HEK293 (cell line): ENCODE data around the gene EDC3.

Experiments used
- CTCF ChIA-PET: fragments of 350-600 bp; formaldehyde crosslinking; extraction: SDS; loops from one replicate; lab custom pipeline; 2021; ENCODE audit warnings: antibody characterized with exemption; lab: Yijun Ruan, JAX
- POLR2A ChIA-PET: fragments of 300-600 bp; formaldehyde crosslinking; extraction: SDS; loops from one replicate; lab custom pipeline; 2020; ENCODE audit warnings: antibody characterized with exemption, inconsistent platforms; lab: Yijun Ruan, JAX
- H3K27ac ChIP-seq: fragments of 200-500 bp; sonication (Bioruptor generic); 2 replicates; pipeline ENCODE4 v1.5.1; 2014; ENCODE audit warnings: low read depth, low read length, control low read depth, inconsistent platforms; ENCODE audit errors: extremely low read depth
- H3K36me3 ChIP-seq, 2 experiments: fragments of 200-500 bp in 1 of 2; sonication (Bioruptor generic) in 1 of 2; 1 replicate in 1 of 2; 2 replicates in 1 of 2; pipeline ENCODE4 v1.5.1; 2014 to 2017; ENCODE audit warnings: inconsistent platforms in 2 of 2, low read length in 2 of 2; ENCODE audit not compliant: control insufficient read depth in 2 of 2, insufficient read depth in 1 of 2
- H3K4me1 ChIP-seq: fragments of 200-500 bp; sonication (Bioruptor generic); 2 replicates; pipeline ENCODE4 v1.5.1; 2014; ENCODE audit warnings: mild to moderate bottlenecking, low read length, inconsistent platforms; ENCODE audit not compliant: control insufficient read depth, insufficient read depth
- H3K4me3 ChIP-seq: 2 replicates; pipeline ENCODE4 v1.5.1; 2011; ENCODE audit warnings: low read depth, mild to moderate bottlenecking, control low read depth, low read length, moderate library complexity
- H3K9me3 ChIP-seq: fragments of 200-500 bp; sonication (Bioruptor generic); 2 replicates; pipeline ENCODE4 v1.5.1; 2014; ENCODE audit warnings: low read depth, low read length, inconsistent platforms; ENCODE audit not compliant: control insufficient read depth, insufficient read depth
- GLIS2 ChIP-seq: fragments of 450-650 bp; formaldehyde crosslinking; IDR thresholded peaks from 2 replicates; pipeline ENCODE4 v1.5.1; 2016; ENCODE audit warnings: missing biosample characterization, missing genetic modification characterization
- MEIS1 ChIP-seq: sonication (generic); formaldehyde crosslinking; IDR thresholded peaks from 2 replicates; pipeline ENCODE4 v1.8.1; 2022; ENCODE audit warnings: missing genetic modification reagents, mild to moderate bottlenecking, borderline replicate concordance
- MZF1 ChIP-seq: fragments of 450-650 bp; formaldehyde crosslinking; IDR thresholded peaks from 2 replicates; pipeline ENCODE4 v1.5.1; 2017; ENCODE audit warnings: missing biosample characterization, missing genetic modification characterization, borderline replicate concordance
- SP7 ChIP-seq: fragments of 450-650 bp; formaldehyde crosslinking; IDR thresholded peaks from 2 replicates; pipeline ENCODE4 v1.5.1; 2016; ENCODE audit warnings: missing biosample characterization, missing genetic modification characterization
- TCF7L2 ChIP-seq: IDR thresholded peaks from 2 replicates; pipeline ENCODE4 v1.6.1; 2011; ENCODE audit warnings: low read depth, mild to moderate bottlenecking, inconsistent platforms, low read length, moderate library complexity, borderline replicate concordance
- ZFP37 ChIP-seq: fragments of 450-650 bp; formaldehyde crosslinking; IDR thresholded peaks from 2 replicates; pipeline ENCODE4 v1.5.1; 2016; ENCODE audit warnings: missing biosample characterization, missing genetic modification characterization
- ZNF10 ChIP-seq: fragments of 450-650 bp; formaldehyde crosslinking; IDR thresholded peaks from 2 replicates; pipeline ENCODE4 v1.5.1; 2017; ENCODE audit warnings: missing biosample characterization, missing genetic modification characterization
- ZNF169 ChIP-seq: fragments of 450-650 bp; formaldehyde crosslinking; IDR thresholded peaks from 2 replicates; pipeline ENCODE4 v1.5.1; 2016; ENCODE audit warnings: missing biosample characterization, missing genetic modification characterization
- ZNF221 ChIP-seq: fragments of 450-650 bp; formaldehyde crosslinking; IDR thresholded peaks from 2 replicates; pipeline ENCODE4 v1.5.1; 2017; ENCODE audit warnings: missing biosample characterization, missing genetic modification characterization, borderline replicate concordance
- ZNF366 ChIP-seq: fragments of 450-650 bp; formaldehyde crosslinking; conservative IDR thresholded peaks from 2 replicates; pipeline ENCODE4 v1.5.1; 2016; ENCODE audit warnings: missing biosample characterization, missing genetic modification characterization
- ZNF549 ChIP-seq: fragments of 450-650 bp; IDR thresholded peaks from 2 replicates; pipeline ENCODE4 v1.5.1; 2018; ENCODE audit warnings: missing biosample characterization, missing genetic modification characterization, mild to moderate bottlenecking, inconsistent platforms, moderate library complexity
- ZNF558 ChIP-seq: fragments of 450-650 bp; formaldehyde crosslinking; IDR thresholded peaks from 2 replicates; pipeline ENCODE4 v1.5.1; 2016; ENCODE audit warnings: missing biosample characterization, missing genetic modification characterization
- ZNF629 ChIP-seq: fragments of 450-650 bp; formaldehyde crosslinking; IDR thresholded peaks from 2 replicates; pipeline ENCODE4 v1.5.1; 2017; ENCODE audit warnings: missing biosample characterization, missing genetic modification characterization
- ZNF843 ChIP-seq: fragments of 450-650 bp; formaldehyde crosslinking; IDR thresholded peaks from 2 replicates; pipeline ENCODE4 v1.5.1; 2016; ENCODE audit warnings: missing biosample characterization, missing genetic modification characterization
- ZXDB ChIP-seq: fragments of 450-650 bp; formaldehyde crosslinking; IDR thresholded peaks from 2 replicates; pipeline ENCODE4 v1.5.1; 2016; ENCODE audit warnings: missing biosample characterization, missing genetic modification characterization
- TF ChIP-seq, protein P1 (sequence below): fragments of 450-650 bp; formaldehyde crosslinking; IDR thresholded peaks from 2 replicates; pipeline ENCODE4 v1.5.1; 2016; ENCODE audit warnings: missing biosample characterization, missing genetic modification characterization
- TF ChIP-seq, protein P2 (sequence below): fragments of 450-650 bp; formaldehyde crosslinking; IDR thresholded peaks from 2 replicates; pipeline ENCODE4 v1.5.1; 2016; ENCODE audit warnings: missing biosample characterization, missing genetic modification characterization, low read depth
- TF ChIP-seq, protein P3 (sequence below): fragments of 450-650 bp; formaldehyde crosslinking; IDR thresholded peaks from 2 replicates; pipeline ENCODE4 v1.5.1; 2016; ENCODE audit warnings: missing biosample characterization, missing genetic modification characterization
- TF ChIP-seq, protein P4 (sequence below): fragments of 450-650 bp; formaldehyde crosslinking; IDR thresholded peaks from 2 replicates; pipeline ENCODE4 v1.5.1; 2016; ENCODE audit warnings: missing biosample characterization, missing genetic modification characterization
- TF ChIP-seq, protein P5 (sequence below): fragments of 450-650 bp; formaldehyde crosslinking; conservative IDR thresholded peaks from 2 replicates; pipeline ENCODE4 v1.5.1; 2016; ENCODE audit warnings: low read depth, missing biosample characterization, missing genetic modification characterization
- TF ChIP-seq, protein P6 (sequence below): sonication (generic); formaldehyde crosslinking; IDR thresholded peaks from 2 replicates; pipeline ENCODE4 v1.8.1; 2022; ENCODE audit warnings: mild to moderate bottlenecking, moderate library complexity, missing genetic modification reagents
- TF ChIP-seq, protein P7 (sequence below): fragments of 450-650 bp; formaldehyde crosslinking; IDR thresholded peaks from 2 replicates; pipeline ENCODE4 v1.5.1; 2017; ENCODE audit warnings: missing biosample characterization, missing genetic modification characterization

Gene EDC3

DNA sequence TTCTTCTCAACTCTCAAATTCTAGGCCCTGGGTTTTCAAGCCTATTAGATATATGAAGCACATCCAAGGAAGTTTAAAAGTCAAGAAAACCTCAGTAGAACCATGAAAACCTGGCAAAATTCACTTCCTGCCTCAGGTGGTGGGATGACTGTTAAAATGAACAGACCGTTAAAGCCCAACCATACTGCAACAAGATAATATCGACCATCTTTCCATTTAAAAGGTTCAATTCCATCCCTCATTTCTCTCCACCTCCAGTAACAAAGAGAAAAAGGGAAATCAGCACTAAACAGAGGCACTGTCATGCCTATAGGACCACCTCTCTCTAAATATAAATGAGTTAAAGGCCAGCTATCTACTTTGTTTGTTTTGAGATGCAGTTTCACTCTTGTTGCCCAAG lies 31.2 kb downstream of the EDC3 start (continued):
- TF ChIP-seq, protein P1, sequence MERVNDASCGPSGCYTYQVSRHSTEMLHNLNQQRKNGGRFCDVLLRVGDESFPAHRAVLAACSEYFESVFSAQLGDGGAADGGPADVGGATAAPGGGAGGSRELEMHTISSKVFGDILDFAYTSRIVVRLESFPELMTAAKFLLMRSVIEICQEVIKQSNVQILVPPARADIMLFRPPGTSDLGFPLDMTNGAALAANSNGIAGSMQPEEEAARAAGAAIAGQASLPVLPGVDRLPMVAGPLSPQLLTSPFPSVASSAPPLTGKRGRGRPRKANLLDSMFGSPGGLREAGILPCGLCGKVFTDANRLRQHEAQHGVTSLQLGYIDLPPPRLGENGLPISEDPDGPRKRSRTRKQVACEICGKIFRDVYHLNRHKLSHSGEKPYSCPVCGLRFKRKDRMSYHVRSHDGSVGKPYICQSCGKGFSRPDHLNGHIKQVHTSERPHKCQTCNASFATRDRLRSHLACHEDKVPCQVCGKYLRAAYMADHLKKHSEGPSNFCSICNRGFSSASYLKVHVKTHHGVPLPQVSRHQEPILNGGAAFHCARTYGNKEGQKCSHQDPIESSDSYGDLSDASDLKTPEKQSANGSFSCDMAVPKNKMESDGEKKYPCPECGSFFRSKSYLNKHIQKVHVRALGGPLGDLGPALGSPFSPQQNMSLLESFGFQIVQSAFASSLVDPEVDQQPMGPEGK (tag by site-specific recombination) = no peak
- TF ChIP-seq ZNF169 (tag by site-specific recombination) (no peak), ZNF843 (tag by site-specific recombination) (no peak), GLIS2 (tag by site-specific recombination) (no peak), TCF7L2 (no peak)
- TF ChIP-seq, protein P2, sequence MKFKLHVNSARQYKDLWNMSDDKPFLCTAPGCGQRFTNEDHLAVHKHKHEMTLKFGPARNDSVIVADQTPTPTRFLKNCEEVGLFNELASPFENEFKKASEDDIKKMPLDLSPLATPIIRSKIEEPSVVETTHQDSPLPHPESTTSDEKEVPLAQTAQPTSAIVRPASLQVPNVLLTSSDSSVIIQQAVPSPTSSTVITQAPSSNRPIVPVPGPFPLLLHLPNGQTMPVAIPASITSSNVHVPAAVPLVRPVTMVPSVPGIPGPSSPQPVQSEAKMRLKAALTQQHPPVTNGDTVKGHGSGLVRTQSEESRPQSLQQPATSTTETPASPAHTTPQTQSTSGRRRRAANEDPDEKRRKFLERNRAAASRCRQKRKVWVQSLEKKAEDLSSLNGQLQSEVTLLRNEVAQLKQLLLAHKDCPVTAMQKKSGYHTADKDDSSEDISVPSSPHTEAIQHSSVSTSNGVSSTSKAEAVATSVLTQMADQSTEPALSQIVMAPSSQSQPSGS (tag by site-specific recombination) = no peak

DNA sequence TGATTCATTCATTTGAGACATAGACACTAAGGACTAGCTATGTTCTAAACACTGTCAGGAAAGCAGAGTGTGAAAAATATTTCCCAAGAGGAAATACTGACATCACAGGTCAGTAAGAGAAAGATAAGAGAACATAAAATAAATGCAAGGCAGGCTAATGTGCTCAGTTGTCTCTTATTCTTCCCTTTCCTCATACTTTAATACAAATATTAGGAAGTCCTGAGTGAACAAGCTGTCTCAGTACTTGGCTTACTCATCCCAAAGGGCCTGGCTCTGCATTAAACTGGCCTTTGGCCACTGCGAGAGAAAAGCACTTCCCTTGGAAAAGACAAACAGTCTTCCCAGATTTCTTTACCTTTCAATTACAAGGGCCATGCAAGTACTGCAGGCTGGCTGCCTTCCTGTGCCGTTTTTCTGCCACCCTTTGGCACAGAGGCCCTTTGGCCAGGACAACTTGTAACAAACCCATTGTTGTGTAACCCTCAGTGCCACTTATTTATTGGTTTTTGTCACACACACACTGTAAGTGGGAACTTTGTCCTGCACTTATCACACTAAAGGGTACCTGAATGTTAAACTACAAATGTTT lies 31.7 kb downstream of the EDC3 start:
- POLR2A ChIA-PET = interaction anchor here (0.6 to 1.0 kb wide), 2 partner anchors 55 to 230 kb away, joined by 3 to 6 read pairs; no protein-coding TSS in a partner anchor
- Histone ChIP-seq H3K4me1 (peaks cover 26% of the 10 kb centered on the region), H3K36me3 (peaks cover 11 to 12% of the 10 kb centered on the region in 2 experiments), H3K9me3 (no peaks in the 10 kb centered on the region), H3K27ac (peak overlapping the region; percentile 48), H3K4me3 (no peak overlapping the region)
- CTCF ChIA-PET = interaction anchor here (1.2 to 3.8 kb wide), 4 partner anchors 29 to 238 kb away, joined by 3 to 24 read pairs (median 6); no protein-coding TSS in a partner anchor
- TF ChIP-seq ZNF549 (tag by site-specific recombination) = no peak
- TF ChIP-seq, protein P3, sequence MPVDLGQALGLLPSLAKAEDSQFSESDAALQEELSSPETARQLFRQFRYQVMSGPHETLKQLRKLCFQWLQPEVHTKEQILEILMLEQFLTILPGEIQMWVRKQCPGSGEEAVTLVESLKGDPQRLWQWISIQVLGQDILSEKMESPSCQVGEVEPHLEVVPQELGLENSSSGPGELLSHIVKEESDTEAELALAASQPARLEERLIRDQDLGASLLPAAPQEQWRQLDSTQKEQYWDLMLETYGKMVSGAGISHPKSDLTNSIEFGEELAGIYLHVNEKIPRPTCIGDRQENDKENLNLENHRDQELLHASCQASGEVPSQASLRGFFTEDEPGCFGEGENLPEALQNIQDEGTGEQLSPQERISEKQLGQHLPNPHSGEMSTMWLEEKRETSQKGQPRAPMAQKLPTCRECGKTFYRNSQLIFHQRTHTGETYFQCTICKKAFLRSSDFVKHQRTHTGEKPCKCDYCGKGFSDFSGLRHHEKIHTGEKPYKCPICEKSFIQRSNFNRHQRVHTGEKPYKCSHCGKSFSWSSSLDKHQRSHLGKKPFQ = no peak
- TF ChIP-seq MEIS1 (CRISPR knock-in tag) = no peak
- TF ChIP-seq, protein P4, sequence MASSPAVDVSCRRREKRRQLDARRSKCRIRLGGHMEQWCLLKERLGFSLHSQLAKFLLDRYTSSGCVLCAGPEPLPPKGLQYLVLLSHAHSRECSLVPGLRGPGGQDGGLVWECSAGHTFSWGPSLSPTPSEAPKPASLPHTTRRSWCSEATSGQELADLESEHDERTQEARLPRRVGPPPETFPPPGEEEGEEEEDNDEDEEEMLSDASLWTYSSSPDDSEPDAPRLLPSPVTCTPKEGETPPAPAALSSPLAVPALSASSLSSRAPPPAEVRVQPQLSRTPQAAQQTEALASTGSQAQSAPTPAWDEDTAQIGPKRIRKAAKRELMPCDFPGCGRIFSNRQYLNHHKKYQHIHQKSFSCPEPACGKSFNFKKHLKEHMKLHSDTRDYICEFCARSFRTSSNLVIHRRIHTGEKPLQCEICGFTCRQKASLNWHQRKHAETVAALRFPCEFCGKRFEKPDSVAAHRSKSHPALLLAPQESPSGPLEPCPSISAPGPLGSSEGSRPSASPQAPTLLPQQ (tag by site-specific recombination) = no peak; the same call in 1 of the 2 replicates
- TF ChIP-seq ZFP37 = no peak
- no peak for TF ChIP-seq ZNF221 (tag by site-specific recombination)
- TF ChIP-seq ZNF10 (tag by site-specific recombination) = no peak
- TF ChIP-seq, protein P5, sequence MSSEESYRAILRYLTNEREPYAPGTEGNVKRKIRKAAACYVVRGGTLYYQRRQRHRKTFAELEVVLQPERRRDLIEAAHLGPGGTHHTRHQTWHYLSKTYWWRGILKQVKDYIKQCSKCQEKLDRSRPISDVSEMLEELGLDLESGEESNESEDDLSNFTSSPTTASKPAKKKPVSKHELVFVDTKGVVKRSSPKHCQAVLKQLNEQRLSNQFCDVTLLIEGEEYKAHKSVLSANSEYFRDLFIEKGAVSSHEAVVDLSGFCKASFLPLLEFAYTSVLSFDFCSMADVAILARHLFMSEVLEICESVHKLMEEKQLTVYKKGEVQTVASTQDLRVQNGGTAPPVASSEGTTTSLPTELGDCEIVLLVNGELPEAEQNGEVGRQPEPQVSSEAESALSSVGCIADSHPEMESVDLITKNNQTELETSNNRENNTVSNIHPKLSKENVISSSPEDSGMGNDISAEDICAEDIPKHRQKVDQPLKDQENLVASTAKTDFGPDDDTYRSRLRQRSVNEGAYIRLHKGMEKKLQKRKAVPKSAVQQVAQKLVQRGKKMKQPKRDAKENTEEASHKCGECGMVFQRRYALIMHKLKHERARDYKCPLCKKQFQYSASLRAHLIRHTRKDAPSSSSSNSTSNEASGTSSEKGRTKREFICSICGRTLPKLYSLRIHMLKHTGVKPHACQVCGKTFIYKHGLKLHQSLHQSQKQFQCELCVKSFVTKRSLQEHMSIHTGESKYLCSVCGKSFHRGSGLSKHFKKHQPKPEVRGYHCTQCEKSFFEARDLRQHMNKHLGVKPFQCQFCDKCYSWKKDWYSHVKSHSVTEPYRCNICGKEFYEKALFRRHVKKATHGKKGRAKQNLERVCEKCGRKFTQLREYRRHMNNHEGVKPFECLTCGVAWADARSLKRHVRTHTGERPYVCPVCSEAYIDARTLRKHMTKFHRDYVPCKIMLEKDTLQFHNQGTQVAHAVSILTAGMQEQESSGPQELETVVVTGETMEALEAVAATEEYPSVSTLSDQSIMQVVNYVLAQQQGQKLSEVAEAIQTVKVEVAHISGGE (tag by site-specific recombination) = no peak
- no peak for TF ChIP-seq MZF1 (tag by site-specific recombination)
- TF ChIP-seq ZXDB (tag by site-specific recombination) = 0 out of 2 replicates have a peak, but pooled peaks have one; percentile 38
- TF ChIP-seq SP7 (tag by site-specific recombination) = no peak
- TF ChIP-seq ZNF558 (tag by site-specific recombination) = no peak
- TF ChIP-seq ZNF629 (tag by site-specific recombination) = peak; percentile 35; the same call in 1 of the 2 replicates
- TF ChIP-seq, protein P6, sequence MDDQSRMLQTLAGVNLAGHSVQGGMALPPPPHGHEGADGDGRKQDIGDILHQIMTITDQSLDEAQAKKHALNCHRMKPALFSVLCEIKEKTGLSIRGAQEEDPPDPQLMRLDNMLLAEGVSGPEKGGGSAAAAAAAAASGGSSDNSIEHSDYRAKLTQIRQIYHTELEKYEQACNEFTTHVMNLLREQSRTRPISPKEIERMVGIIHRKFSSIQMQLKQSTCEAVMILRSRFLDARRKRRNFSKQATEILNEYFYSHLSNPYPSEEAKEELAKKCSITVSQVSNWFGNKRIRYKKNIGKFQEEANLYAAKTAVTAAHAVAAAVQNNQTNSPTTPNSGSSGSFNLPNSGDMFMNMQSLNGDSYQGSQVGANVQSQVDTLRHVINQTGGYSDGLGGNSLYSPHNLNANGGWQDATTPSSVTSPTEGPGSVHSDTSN = no peak
- TF ChIP-seq, protein P7, sequence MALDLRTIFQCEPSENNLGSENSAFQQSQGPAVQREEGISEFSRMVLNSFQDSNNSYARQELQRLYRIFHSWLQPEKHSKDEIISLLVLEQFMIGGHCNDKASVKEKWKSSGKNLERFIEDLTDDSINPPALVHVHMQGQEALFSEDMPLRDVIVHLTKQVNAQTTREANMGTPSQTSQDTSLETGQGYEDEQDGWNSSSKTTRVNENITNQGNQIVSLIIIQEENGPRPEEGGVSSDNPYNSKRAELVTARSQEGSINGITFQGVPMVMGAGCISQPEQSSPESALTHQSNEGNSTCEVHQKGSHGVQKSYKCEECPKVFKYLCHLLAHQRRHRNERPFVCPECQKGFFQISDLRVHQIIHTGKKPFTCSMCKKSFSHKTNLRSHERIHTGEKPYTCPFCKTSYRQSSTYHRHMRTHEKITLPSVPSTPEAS (tag by site-specific recombination) = no peak
- no peak for TF ChIP-seq ZNF366
